ENCODE data around the gene CBX8. TPM values are rescaled to one million over a fixed set of nuclear protein-coding genes. Genes with fewer than 3 reads are reported as not detected.

CBX8 gene
- total RNA-seq, 1 donor from 2014 or later: 4.9 TPM

- ATAC-seq (no peak), DNase-seq (peak; percentile 45)
- H3K36me3 ChIP-seq: no peaks in the 10 kb centered on the region
- no peaks in the 10 kb centered on the region for H3K9me3 ChIP-seq
- no peak overlapping the region for H3K4me3 ChIP-seq
- H3K27me3 ChIP-seq: peaks cover 63% of the 10 kb centered on the region
- H3K27ac ChIP-seq: no peak overlapping the region
- intact Hi-C loops (cut with DNase I): no loop called here
- no peak for TF ChIP-seq CTCF (IDR thresholded peaks at IDR 0.05)
- H3K4me1 ChIP-seq: no peaks in the 10 kb centered on the region
Observed at GRCh38 chr17:79752175-79752574, 44.7 kb downstream of the CBX8 start.

- H3K36me3 ChIP-seq: no peaks in the 10 kb centered on the region
- DNase-seq: no peak
- no peak for ATAC-seq
- intact Hi-C loops (cut with DNase I): no loop called here
- TF ChIP-seq CTCF (IDR thresholded peaks at IDR 0.05): no peak
- peaks cover 75% of the 10 kb centered on the region for H3K27me3 ChIP-seq
- no peaks in the 10 kb centered on the region for H3K9me3 ChIP-seq
- H3K4me3 ChIP-seq: no peak overlapping the region
- H3K27ac ChIP-seq: no peak overlapping the region
- no peaks in the 10 kb centered on the region for H3K4me1 ChIP-seq
Observed at GRCh38 chr17:79750650-79751545, 46.0 kb downstream of the CBX8 start.

GRCh38 chr17:79749958-79750357 lies 46.9 kb downstream of the CBX8 start:
- peaks cover 75% of the 10 kb centered on the region for H3K27me3 ChIP-seq

GRCh38 chr17:79749156-79749815 lies 47.6 kb downstream of the CBX8 start:
- Histone ChIP-seq H3K27ac (no peak overlapping the region), H3K27me3 (peaks cover 75% of the 10 kb centered on the region), H3K9me3 (no peaks in the 10 kb centered on the region), H3K36me3 (no peaks in the 10 kb centered on the region), H3K4me3 (no peak overlapping the region), H3K4me1 (no peaks in the 10 kb centered on the region)
- ATAC-seq (no peak), DNase-seq (no peak)
- no peak for TF ChIP-seq CTCF (IDR thresholded peaks at IDR 0.05)
- intact Hi-C loops (cut with DNase I): no loop called here

More at GRCh38 chr17:79749958-79750357, 46.9 kb downstream of the CBX8 start:
- Histone ChIP-seq H3K36me3 (no peaks in the 10 kb centered on the region), H3K4me1 (no peaks in the 10 kb centered on the region), H3K9me3 (no peaks in the 10 kb centered on the region), H3K4me3 (no peak overlapping the region), H3K27ac (no peak overlapping the region)
- no peak for TF ChIP-seq CTCF (IDR thresholded peaks at IDR 0.05)
- ATAC-seq (no peak), DNase-seq (no peak)
- intact Hi-C loops (cut with DNase I): no loop called here

DNA sequence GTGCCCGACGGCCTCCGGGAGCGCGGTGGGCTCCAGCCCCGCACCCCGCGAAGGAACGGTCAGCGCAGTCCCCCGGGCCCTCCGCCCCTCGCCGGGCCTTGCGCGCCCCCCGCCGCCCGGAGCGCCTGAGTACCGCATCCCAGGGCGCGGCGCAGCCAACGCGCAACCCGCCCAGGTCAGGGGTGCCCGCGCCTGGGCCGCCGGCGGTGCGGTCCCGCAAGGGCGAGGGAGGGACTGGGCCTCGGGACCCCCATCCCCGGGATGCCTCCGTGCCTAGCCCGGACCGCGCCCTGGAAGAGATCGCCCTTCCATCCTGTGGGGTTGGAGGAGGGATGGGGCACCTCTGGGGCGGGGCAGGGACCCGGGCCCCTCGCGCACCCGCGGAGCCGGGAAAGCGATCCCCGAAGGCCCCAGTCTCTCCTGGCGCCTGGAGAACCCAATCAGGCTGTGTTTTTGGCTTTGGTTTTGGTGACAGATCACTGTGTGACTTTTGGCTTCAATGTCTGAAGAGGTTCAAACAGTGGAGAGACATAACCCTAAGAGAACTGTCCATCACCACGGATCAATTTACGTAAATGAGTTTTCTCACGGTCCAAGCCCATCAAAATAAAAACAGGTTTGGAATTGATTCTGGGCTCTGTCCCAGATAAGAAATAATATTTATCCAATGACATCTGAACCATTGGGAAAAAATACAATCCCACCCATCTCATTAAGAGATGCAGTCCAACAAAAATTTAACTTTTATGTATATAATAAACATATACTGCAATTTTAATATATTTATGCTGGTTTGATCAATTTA lies 48.4 kb downstream of the CBX8 start:
- no peak for DNase-seq

More for the DNA sequence above, 48.4 kb downstream of the CBX8 start:
- Histone ChIP-seq H3K36me3 (no peaks in the 10 kb centered on the region), H3K9me3 (no peaks in the 10 kb centered on the region), H3K27ac (no peak overlapping the region), H3K4me3 (no peak overlapping the region), H3K27me3 (peaks cover 70% of the 10 kb centered on the region), H3K4me1 (no peaks in the 10 kb centered on the region)
- intact Hi-C loops (cut with DNase I): no loop called here
- no peak for TF ChIP-seq CTCF (IDR thresholded peaks at IDR 0.05)
- ATAC-seq: peak; percentile 6
